SK-N-SH (cell line): ENCODE data around the gene SPEF1.

Experiments used
- CHD2 ChIP-seq: fragments of 150-350 bp; IDR thresholded peaks from 2 replicates; pipeline ENCODE4 v1.6.1; 2018; ENCODE audit warnings: low read length; ENCODE audit not compliant: partially characterized antibody
- EZH2phosphoT487 ChIP-seq: fragments of 200-600 bp; sonication (generic); IDR thresholded peaks from 2 replicates; pipeline ENCODE4 v1.6.1; 2017; ENCODE audit warnings: low read depth, mixed run types, mild to moderate bottlenecking, antibody characterized with exemption, moderate library complexity, borderline replicate concordance
- NFIC ChIP-seq: IDR thresholded peaks from 2 replicates; pipeline ENCODE4 v1.4.0; 2012; ENCODE audit warnings: borderline replicate concordance
- PBX3 ChIP-seq: IDR thresholded peaks from 2 replicates; pipeline ENCODE4; 2012
- POLR2AphosphoS5 ChIP-seq: IDR thresholded peaks from 2 replicates; pipeline ENCODE4 v1.6.1; 2012; ENCODE audit warnings: low read depth, low read length
- RFX5 ChIP-seq: IDR thresholded peaks from 2 replicates; pipeline ENCODE4 v1.6.1; 2012; ENCODE audit warnings: mild to moderate bottlenecking, improper control_type of control experiment, low read length
- SMC3 ChIP-seq: IDR thresholded peaks from 2 replicates; pipeline ENCODE4 v1.6.1; 2012; ENCODE audit warnings: low read depth, low read length, improper control_type of control experiment
- TEAD4 ChIP-seq: IDR thresholded peaks from 2 replicates; pipeline ENCODE4 v1.4.0; 2012; ENCODE audit warnings: mild to moderate bottlenecking, borderline replicate concordance; ENCODE audit not compliant: insufficient read depth
- YY1 ChIP-seq: IDR thresholded peaks from 2 replicates; pipeline ENCODE4 v1.4.0; 2012; ENCODE audit warnings: low read depth, mild to moderate bottlenecking
- TF ChIP-seq, protein P1 (sequence below): fragments of 200-600 bp; sonication (generic); IDR thresholded peaks from 2 replicates; pipeline ENCODE4 v1.6.1; 2017; ENCODE audit warnings: antibody characterized with exemption, mild to moderate bottlenecking, moderate library complexity

GRCh38 chr20:3804254-3804751 is 23.1 kb upstream of the SPEF1 start:
- no peak for TF ChIP-seq EZH2phosphoT487
- TF ChIP-seq NFIC = no peak
- no peak for TF ChIP-seq YY1
- no peak for TF ChIP-seq CHD2
- no peak for TF ChIP-seq PBX3
- TF ChIP-seq POLR2AphosphoS5 = no peak
- TF ChIP-seq, protein P1, sequence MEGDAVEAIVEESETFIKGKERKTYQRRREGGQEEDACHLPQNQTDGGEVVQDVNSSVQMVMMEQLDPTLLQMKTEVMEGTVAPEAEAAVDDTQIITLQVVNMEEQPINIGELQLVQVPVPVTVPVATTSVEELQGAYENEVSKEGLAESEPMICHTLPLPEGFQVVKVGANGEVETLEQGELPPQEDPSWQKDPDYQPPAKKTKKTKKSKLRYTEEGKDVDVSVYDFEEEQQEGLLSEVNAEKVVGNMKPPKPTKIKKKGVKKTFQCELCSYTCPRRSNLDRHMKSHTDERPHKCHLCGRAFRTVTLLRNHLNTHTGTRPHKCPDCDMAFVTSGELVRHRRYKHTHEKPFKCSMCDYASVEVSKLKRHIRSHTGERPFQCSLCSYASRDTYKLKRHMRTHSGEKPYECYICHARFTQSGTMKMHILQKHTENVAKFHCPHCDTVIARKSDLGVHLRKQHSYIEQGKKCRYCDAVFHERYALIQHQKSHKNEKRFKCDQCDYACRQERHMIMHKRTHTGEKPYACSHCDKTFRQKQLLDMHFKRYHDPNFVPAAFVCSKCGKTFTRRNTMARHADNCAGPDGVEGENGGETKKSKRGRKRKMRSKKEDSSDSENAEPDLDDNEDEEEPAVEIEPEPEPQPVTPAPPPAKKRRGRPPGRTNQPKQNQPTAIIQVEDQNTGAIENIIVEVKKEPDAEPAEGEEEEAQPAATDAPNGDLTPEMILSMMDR = no peak
- TF ChIP-seq SMC3 = no peak
- TF ChIP-seq TEAD4 = no peak
- TF ChIP-seq RFX5 = no peak
